ENCODE data around the gene UNC13A.

DNA sequence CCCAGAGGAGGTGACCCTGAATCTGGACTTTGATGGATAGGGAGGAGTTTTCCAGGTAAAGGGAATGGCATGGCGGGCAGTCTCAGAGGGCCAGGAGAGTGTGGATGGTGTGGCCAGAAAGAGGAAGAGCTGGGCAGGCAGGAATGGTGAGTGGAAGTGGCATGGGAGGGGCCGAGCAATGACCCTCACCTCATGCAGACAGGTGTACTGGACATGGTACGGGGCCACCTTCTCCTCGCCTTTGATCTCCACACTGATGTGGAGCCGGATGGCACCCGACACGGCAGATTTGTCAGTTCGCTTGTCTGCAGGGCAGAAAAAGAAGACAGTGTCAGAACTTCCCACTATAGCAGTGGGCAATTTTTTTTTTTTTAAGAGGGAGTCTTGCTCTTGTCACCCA is 45.5 kb downstream of the UNC13A start:
- TF ChIP-seq, protein P1, sequence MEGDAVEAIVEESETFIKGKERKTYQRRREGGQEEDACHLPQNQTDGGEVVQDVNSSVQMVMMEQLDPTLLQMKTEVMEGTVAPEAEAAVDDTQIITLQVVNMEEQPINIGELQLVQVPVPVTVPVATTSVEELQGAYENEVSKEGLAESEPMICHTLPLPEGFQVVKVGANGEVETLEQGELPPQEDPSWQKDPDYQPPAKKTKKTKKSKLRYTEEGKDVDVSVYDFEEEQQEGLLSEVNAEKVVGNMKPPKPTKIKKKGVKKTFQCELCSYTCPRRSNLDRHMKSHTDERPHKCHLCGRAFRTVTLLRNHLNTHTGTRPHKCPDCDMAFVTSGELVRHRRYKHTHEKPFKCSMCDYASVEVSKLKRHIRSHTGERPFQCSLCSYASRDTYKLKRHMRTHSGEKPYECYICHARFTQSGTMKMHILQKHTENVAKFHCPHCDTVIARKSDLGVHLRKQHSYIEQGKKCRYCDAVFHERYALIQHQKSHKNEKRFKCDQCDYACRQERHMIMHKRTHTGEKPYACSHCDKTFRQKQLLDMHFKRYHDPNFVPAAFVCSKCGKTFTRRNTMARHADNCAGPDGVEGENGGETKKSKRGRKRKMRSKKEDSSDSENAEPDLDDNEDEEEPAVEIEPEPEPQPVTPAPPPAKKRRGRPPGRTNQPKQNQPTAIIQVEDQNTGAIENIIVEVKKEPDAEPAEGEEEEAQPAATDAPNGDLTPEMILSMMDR (IDR thresholded peaks at IDR 0.05) = no peak
- TF ChIP-seq POLR2A (IDR thresholded peaks at IDR 0.05) (no peak), POLR2AphosphoS5 (IDR thresholded peaks at IDR 0.05) (no peak)

All from gastroesophageal sphincter (tissue), 3 donors.